Heart left ventricle (tissue), 13 donors: ENCODE measurements around the gene BRIP1.

Experiments
- CTCF ChIP-seq, 12 donors: fragments of 200-600 bp; sonication (generic) in 4 of 12; IDR thresholded peaks; one replicate each; pipeline versions ENCODE4 v1.5.0 to v1.8.0; 2018 to 2022; ENCODE audit warnings: antibody characterized with exemption in 12 of 12, mild to moderate bottlenecking in 5 of 12
- POLR2A ChIP-seq, 2 donors: fragments of 450-650 bp; IDR thresholded peaks; one replicate each; pipeline ENCODE4 v1.6.1; 2017; ENCODE audit warnings: antibody characterized with exemption in 2 of 2, mild to moderate bottlenecking in 2 of 2, moderate library complexity in 2 of 2
- donor health status: ischemic (EF 13 %, LVEDD 7.1; RV severe dilation, severe dysfunction).
- donor health status: DM: no; HTN: yes; CAD: no.
- donor health status: DM: no; HTN: no; CAD: no.
- donor health status: ischemic (EF 25% LVEDD 6.9; RV normal size, moderate dysfunction).
- donor health status: ischemic (EF 25% LVEDD 5.7; RV mildly dilated, moderate dysfunction).
- donor health status: ischemic (EF 35%, LVEDD 5.7; RV mildly dilated, moderate dysfunction).
- donor health status: nonischemic (EF 11% LVEDD 7.7; RV severe dilation, severe dysfunction).
- donor health status: DM: yes; HTN: yes; CAD: no.
- donor health status: PGD.
- donor health status: ischemic (EF 29% LVEDD 5.4; RV normal size, mild dysfunction).
- donor health status: nonischemic (EF 23%, LVEDD 6.1; RV moderate dilation, normal function).

- TF ChIP-seq POLR2A (IDR thresholded peaks at IDR 0.05) (no peak), CTCF (IDR thresholded peaks at IDR 0.05) (no peak)
These were observed 40.7 kb downstream of the BRIP1 start for GRCh38 chr17:61822326-61823285.
